Mesenchymal stem cell (in vitro differentiated cells and primary cell): ENCODE measurements around the gene S1PR3.

Source experiments
- DNase-seq: peaks from one replicate; pipeline ENCODE4 v3.0.0-alpha.2; 2013
- H2AFZ ChIP-seq: one replicate; pipeline ENCODE4 v1.6.1; 2013; ENCODE audit warnings: low read depth, mild to moderate bottlenecking, control low read depth, inconsistent platforms, low read length, moderate library complexity
- H2AK5ac ChIP-seq: 2 replicates; pipeline ENCODE4 v1.6.1; 2013; ENCODE audit warnings: low read length, moderate library complexity, mild to moderate bottlenecking, inconsistent platforms; ENCODE audit not compliant: severe bottlenecking
- H2BK120ac ChIP-seq: one replicate; pipeline ENCODE4 v1.6.1; 2013; ENCODE audit warnings: low read depth, mild to moderate bottlenecking, inconsistent platforms, low read length, moderate library complexity
- H2BK12ac ChIP-seq, 2 experiments: one replicate each; pipeline ENCODE4 v1.6.1; 2013; ENCODE audit warnings: inconsistent platforms in 2 of 2, low read length in 2 of 2, mild to moderate bottlenecking in 2 of 2, moderate library complexity in 2 of 2, control low read depth in 1 of 2
- H2BK15ac ChIP-seq: one replicate; pipeline ENCODE4 v1.6.1; 2013; ENCODE audit warnings: mild to moderate bottlenecking, low read depth, inconsistent platforms; ENCODE audit not compliant: poor library complexity, severe bottlenecking
- H2BK5ac ChIP-seq: 2 replicates; pipeline ENCODE4 v1.6.1; 2013; ENCODE audit warnings: low read depth, mild to moderate bottlenecking, low read length, control low read depth, inconsistent platforms; ENCODE audit not compliant: poor library complexity, severe bottlenecking
- H3K14ac ChIP-seq, 2 experiments: one replicate each; pipeline ENCODE4 v1.6.1; 2013; ENCODE audit warnings: inconsistent platforms in 2 of 2, low read length in 2 of 2, control low read depth in 1 of 2, mild to moderate bottlenecking in 1 of 2, moderate library complexity in 1 of 2
- H3K18ac ChIP-seq, 2 experiments: one replicate each; pipeline ENCODE4 v1.6.1; 2013; ENCODE audit warnings: inconsistent platforms in 2 of 2, low read length in 2 of 2, control low read depth in 1 of 2, low read depth in 1 of 2, mild to moderate bottlenecking in 1 of 2
- H3K23ac ChIP-seq, 2 experiments: one replicate each; pipeline ENCODE4 v1.6.1; 2013; ENCODE audit warnings: inconsistent platforms in 2 of 2, low read length in 2 of 2, mild to moderate bottlenecking in 2 of 2, moderate library complexity in 2 of 2, control low read depth in 1 of 2
- H3K27ac ChIP-seq: 2 replicates; pipeline ENCODE4 v1.5.1; 2013; ENCODE audit warnings: mild to moderate bottlenecking, moderate library complexity, low read length, control low read depth, inconsistent platforms; ENCODE audit not compliant: poor library complexity, severe bottlenecking
- H3K27me3 ChIP-seq, 2 experiments: 2 replicates each; pipeline versions ENCODE4 v1.6.1 to v1.7.0; 2013; ENCODE audit warnings: low read length in 2 of 2, mild to moderate bottlenecking in 2 of 2, moderate library complexity in 2 of 2, control low read depth in 1 of 2, inconsistent platforms in 1 of 2; ENCODE audit not compliant: control insufficient read depth in 1 of 2, insufficient read depth in 1 of 2
- H3K36me3 ChIP-seq, 2 experiments: 2 replicates each; pipeline versions ENCODE4 v1.6.1 to v1.7.0; 2013; ENCODE audit warnings: low read length in 2 of 2, control low read depth in 1 of 2, inconsistent platforms in 1 of 2, low read depth in 1 of 2, mild to moderate bottlenecking in 1 of 2; ENCODE audit not compliant: insufficient read depth in 2 of 2, control insufficient read depth in 1 of 2
- H3K4ac ChIP-seq, 2 experiments: one replicate each; pipeline ENCODE4 v1.6.1; 2013; ENCODE audit warnings: inconsistent platforms in 2 of 2, low read length in 2 of 2, mild to moderate bottlenecking in 2 of 2, moderate library complexity in 2 of 2, control low read depth in 1 of 2, low read depth in 1 of 2
- H3K4me1 ChIP-seq: 2 replicates; pipeline ENCODE4 v1.6.1; 2013; ENCODE audit warnings: low read depth, low read length, control low read depth; ENCODE audit not compliant: control insufficient read depth, insufficient read depth
- H3K4me2 ChIP-seq: 2 replicates; pipeline ENCODE4 v1.6.1; 2013; ENCODE audit warnings: low read length, mild to moderate bottlenecking, inconsistent platforms; ENCODE audit not compliant: poor library complexity, severe bottlenecking
- H3K4me3 ChIP-seq, 2 experiments: 2 replicates each; pipeline versions ENCODE4 v1.5.1 to v1.7.0; 2013; ENCODE audit warnings: low read length in 2 of 2, mild to moderate bottlenecking in 2 of 2, control low read depth in 1 of 2, low read depth in 1 of 2; ENCODE audit not compliant: insufficient read depth in 1 of 2
- H3K79me1 ChIP-seq: replicated peaks from 2 replicates; pipeline ENCODE4 v1.6.1; 2013; ENCODE audit warnings: mild to moderate bottlenecking, control low read depth, low read length, inconsistent platforms; ENCODE audit not compliant: poor library complexity, severe bottlenecking
- H3K9ac ChIP-seq: 2 replicates; pipeline ENCODE4 v1.7.0; 2013; ENCODE audit warnings: mild to moderate bottlenecking, low read length, moderate library complexity
- H3K9me3 ChIP-seq: 2 replicates; pipeline ENCODE4 v1.7.0; 2013; ENCODE audit warnings: mild to moderate bottlenecking, low read length; ENCODE audit not compliant: control insufficient read depth
- H4K8ac ChIP-seq: one replicate; pipeline ENCODE4 v1.6.1; 2013; ENCODE audit warnings: inconsistent platforms, mild to moderate bottlenecking, low read length, moderate library complexity
- H4K91ac ChIP-seq: one replicate; pipeline ENCODE4 v1.6.1; 2013; ENCODE audit warnings: mild to moderate bottlenecking, low read length, inconsistent platforms
- WGBS: methylation state at CpG from one replicate; pipeline ENCODE4 v1.1.7; 2013; ENCODE audit warnings: mixed read lengths; 5-methylcytosine and 5-hydroxymethylcytosine counted together

Gene S1PR3

DNA sequence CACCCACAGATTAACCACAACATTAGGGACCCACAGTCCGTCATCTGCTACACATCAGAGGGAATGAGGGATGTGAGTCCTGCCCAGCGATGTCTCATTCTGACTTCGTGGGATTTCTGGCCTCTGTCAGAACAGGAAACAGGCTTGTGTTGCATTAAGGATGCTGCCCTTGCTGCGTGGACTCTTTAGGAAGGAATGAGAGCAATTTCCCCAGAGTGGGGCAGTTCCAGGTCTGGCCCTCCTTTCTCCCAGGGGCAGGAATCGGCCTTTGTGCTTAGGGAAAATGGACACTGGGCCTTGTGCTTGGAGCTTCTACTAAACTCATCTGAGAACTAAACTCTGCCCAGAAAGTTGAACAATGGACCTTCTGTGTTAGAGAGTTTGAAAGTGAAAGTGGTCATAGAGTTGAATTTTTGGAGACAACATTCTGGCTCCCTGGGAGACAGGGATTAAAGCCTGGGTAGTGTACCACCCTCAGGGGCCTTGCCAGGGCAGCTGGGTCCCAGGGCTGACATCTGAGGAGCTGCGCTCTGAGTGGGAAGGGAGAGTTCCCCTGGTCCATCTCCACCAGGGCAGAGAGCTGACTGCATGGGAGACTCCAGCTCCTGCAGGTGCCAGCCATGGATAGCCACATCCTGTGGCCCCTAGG lies 37.8 kb upstream of the S1PR3 start:
- Histone ChIP-seq H2AFZ (peak overlapping the region; percentile 47), H3K79me1 (no peaks in the 10 kb centered on the region), H4K91ac (peak overlapping the region; percentile 34), H2AK5ac (no peak overlapping the region), H4K8ac (peak overlapping the region; percentile 71), H2BK5ac (no peak overlapping the region), H3K9ac (peak overlapping the region; percentile 80), H3K27ac (no peak overlapping the region), H3K36me3 (no peaks in the 10 kb centered on the region), H3K27me3 (peaks cover 0 to 13% of the 10 kb centered on the region in 2 experiments), H3K23ac (no peak overlapping the region), H2BK15ac (peak overlapping the region; percentile 60), H3K4me3 (peak overlapping the region in 1 of 2 experiments; percentile 66), H3K4ac (peak overlapping the region; percentile 64 to 79), H2BK12ac (peak overlapping the region; percentile 28 to 96), H3K4me2 (no peak overlapping the region), H2BK120ac (peak overlapping the region; percentile 54), H3K9me3 (no peaks in the 10 kb centered on the region), H3K14ac (no peak overlapping the region), H3K18ac (peak overlapping the region; percentile 52 to 86), H3K4me1 (peaks cover 17% of the 10 kb centered on the region)
- DNase-seq = peak; percentile 42
- 40% methylated on average over 5 of the region's 6 CpGs for WGBS

DNA sequence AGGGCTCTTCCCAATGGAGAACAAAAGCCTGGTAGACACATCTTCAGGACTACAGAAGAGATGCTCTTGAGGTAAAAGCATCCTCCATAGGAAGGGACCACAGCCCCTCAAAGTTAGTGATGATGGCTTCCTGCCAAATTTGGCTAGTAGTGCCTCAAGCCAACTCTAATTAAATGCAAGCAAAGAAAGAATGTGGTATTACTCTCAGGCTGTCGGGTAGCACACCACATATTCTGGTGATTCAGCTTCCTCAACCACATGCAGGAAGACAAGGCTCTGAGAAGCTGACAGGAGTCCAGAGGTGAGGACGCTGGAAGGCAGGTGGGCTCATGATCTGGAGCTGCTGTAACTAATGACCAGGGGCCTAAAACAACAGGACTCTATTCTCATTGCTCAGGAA lies 37.2 kb upstream of the S1PR3 start:
- Histone ChIP-seq H4K91ac (no peak overlapping the region), H3K79me1 (no peaks in the 10 kb centered on the region), H2BK120ac (peak overlapping the region; percentile 54), H4K8ac (peak overlapping the region; percentile 52), H3K4me3 (peak overlapping the region in 1 of 2 experiments; percentile 66), H3K9me3 (no peaks in the 10 kb centered on the region), H3K9ac (peak overlapping the region; percentile 80), H3K36me3 (no peaks in the 10 kb centered on the region), H2AK5ac (no peak overlapping the region), H3K4me1 (peaks cover 17% of the 10 kb centered on the region), H3K23ac (no peak overlapping the region), H3K4ac (no peak overlapping the region), H3K18ac (peak overlapping the region in 1 of 2 experiments; percentile 52), H2BK12ac (peak overlapping the region; percentile 28 to 37), H3K27me3 (peaks cover 0 to 13% of the 10 kb centered on the region in 2 experiments), H3K4me2 (no peak overlapping the region), H2AFZ (no peak overlapping the region), H3K14ac (no peak overlapping the region), H3K27ac (no peak overlapping the region), H2BK15ac (no peak overlapping the region), H2BK5ac (no peak overlapping the region)
- 69% methylated on average over 2 of the region's 2 CpGs for WGBS
- DNase-seq = no peak

DNA sequence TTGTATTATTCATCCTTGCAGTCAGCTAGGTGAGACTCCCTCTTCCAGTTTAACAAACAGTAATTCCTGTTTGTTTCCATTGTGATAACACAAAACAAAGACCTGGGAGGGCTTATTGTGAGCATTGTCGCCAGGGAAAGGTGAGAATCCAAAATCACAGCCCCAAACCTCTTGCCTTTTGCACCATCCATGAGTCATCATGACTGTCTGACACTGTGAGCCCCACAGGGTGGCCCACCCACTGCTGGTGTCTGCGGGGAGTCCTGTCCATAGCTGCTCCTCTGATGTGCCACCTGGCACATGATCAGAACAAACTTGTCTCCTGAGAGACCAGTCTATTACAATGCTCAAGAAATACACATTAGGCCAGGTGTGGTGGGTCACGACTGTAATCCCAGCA lies 33.7 kb upstream of the S1PR3 start:
- 89% methylated on average over 3 of the region's 3 CpGs for WGBS
- Histone ChIP-seq H3K4me2 (no peak overlapping the region), H3K27ac (no peak overlapping the region), H4K91ac (no peak overlapping the region), H4K8ac (no peak overlapping the region), H2BK15ac (no peak overlapping the region), H2BK120ac (no peak overlapping the region), H3K14ac (no peak overlapping the region), H3K36me3 (no peaks in the 10 kb centered on the region), H2BK12ac (no peak overlapping the region), H3K9ac (no peak overlapping the region), H3K23ac (no peak overlapping the region), H3K4me1 (peaks cover 10% of the 10 kb centered on the region), H3K4ac (no peak overlapping the region), H3K18ac (peak overlapping the region in 1 of 2 experiments; percentile 53), H2AFZ (no peak overlapping the region), H2BK5ac (no peak overlapping the region), H2AK5ac (no peak overlapping the region), H3K9me3 (no peaks in the 10 kb centered on the region), H3K79me1 (no peaks in the 10 kb centered on the region), H3K27me3 (peaks cover 8 to 30% of the 10 kb centered on the region in 2 experiments), H3K4me3 (no peak overlapping the region)
- DNase-seq = no peak

DNA sequence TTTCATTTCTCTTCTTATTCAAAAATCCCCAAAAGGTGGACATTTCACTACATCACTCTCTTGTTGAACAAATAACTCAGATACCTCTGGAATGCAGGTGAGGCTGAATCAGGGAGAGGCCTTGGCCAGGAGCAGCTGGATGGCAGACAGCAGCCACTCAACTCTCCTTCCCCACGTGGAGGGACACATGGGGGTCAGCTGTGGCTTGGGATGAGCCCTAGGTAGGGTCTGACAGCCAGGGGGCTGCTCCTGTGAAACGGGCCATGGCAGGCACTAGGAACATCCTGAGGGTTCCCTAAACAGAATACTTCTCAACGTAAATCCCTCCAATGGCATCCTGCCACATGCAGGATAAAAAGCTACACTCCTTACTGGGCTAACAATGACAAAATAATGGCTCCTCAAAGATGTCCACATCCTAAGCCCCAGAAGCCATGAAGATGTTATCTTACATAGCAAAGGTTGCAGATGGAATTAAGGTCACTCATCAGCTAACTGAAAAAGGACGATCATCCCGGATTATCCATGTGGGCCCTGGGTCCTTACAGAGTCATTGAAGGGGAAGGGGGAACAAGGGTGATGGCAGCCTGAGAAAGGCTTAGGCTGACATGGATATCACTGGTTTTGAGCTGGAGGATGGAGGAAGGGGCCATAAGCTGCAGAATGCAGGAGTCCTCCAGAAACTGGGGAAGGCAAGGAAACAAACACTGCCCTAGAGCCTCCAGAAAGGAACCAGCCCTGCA lies 31.4 kb upstream of the S1PR3 start:
- Histone ChIP-seq H3K14ac (no peak overlapping the region), H3K4me2 (no peak overlapping the region), H2AFZ (no peak overlapping the region), H3K79me1 (no peaks in the 10 kb centered on the region), H3K4me1 (peaks cover 3% of the 10 kb centered on the region), H4K91ac (no peak overlapping the region), H3K18ac (no peak overlapping the region), H3K9ac (no peak overlapping the region), H2BK5ac (no peak overlapping the region), H3K36me3 (no peaks in the 10 kb centered on the region), H4K8ac (no peak overlapping the region), H3K27ac (no peak overlapping the region), H3K4ac (no peak overlapping the region), H2AK5ac (no peak overlapping the region), H2BK12ac (peak overlapping the region in 1 of 2 experiments; percentile 6), H2BK15ac (no peak overlapping the region), H2BK120ac (no peak overlapping the region), H3K4me3 (no peak overlapping the region), H3K27me3 (peaks cover 8 to 30% of the 10 kb centered on the region in 2 experiments), H3K23ac (no peak overlapping the region), H3K9me3 (no peaks in the 10 kb centered on the region)
- no peak for DNase-seq
- WGBS = 89% methylated on average over 5 of the region's 5 CpGs
